ENCODE results near the gene EXOC4.
"Not testable (repeated sequence)": the region's sequence is repeated elsewhere in the genome, so short reads cannot be mapped to it uniquely, and the experiment has no call there.

Gene EXOC4

GRCh38 chr7:133252858-133253518 lies at the start of gene EXOC4:
EXOC4 (plus strand) TSS chr7:133253078.
- peak; percentile 98 for DNase-seq

- no peak for DNase-seq
These were observed 49.4 kb upstream of the EXOC4 start for GRCh38 chr7:133203490-133203889.

GRCh38 chr7:133207687-133208086 lies 45.2 kb upstream of the EXOC4 start:
- DNase-seq, result no peak

GRCh38 chr7:133210817-133211216 lies 42.1 kb upstream of the EXOC4 start:
- DNase-seq, result not testable (repeated sequence)

GRCh38 chr7:133213772-133214171 lies 39.1 kb upstream of the EXOC4 start:
- not testable (repeated sequence) for DNase-seq

GRCh38 chr7:133217773-133218172 lies 35.1 kb upstream of the EXOC4 start:
- DNase-seq, result no peak

- no peak for DNase-seq
These were observed 22.2 kb upstream of the EXOC4 start for GRCh38 chr7:133230591-133231194.

- no peak for DNase-seq
These were observed 19.7 kb upstream of the EXOC4 start for GRCh38 chr7:133233142-133233541.

GRCh38 chr7:133234961-133235875 lies 17.7 kb upstream of the EXOC4 start:
- DNase-seq, result no peak

- no peak for DNase-seq
These were observed 15.3 kb upstream of the EXOC4 start for GRCh38 chr7:133237545-133237944.

- no peak for DNase-seq
These were observed 12.6 kb upstream of the EXOC4 start for GRCh38 chr7:133240302-133240701.

GRCh38 chr7:133246558-133246957 lies 6.3 kb upstream of the EXOC4 start:
- DNase-seq, result no peak

- no peak for DNase-seq
These were observed 4.0 kb upstream of the EXOC4 start for GRCh38 chr7:133248901-133249300.

GRCh38 chr7:133252506-133252857 lies 396 bp upstream of the EXOC4 start:
- DNase-seq, result no peak

GRCh38 chr7:133253519-133253875 lies 619 bp downstream of the EXOC4 start:
- DNase-seq, result no peak

GRCh38 chr7:133255486-133255885 lies 2.6 kb downstream of the EXOC4 start:
- DNase-seq, result no peak

- DNase-seq, result no peak
These were observed 5.3 kb downstream of the EXOC4 start for GRCh38 chr7:133258174-133258573.

GRCh38 chr7:133265821-133266220 lies 12.9 kb downstream of the EXOC4 start:
- no peak for DNase-seq

- no peak for DNase-seq
These were observed 15.5 kb downstream of the EXOC4 start for GRCh38 chr7:133268355-133268754.

- no peak for DNase-seq
These were observed 19.5 kb downstream of the EXOC4 start for GRCh38 chr7:133272336-133272735.

GRCh38 chr7:133273227-133273626 lies 20.3 kb downstream of the EXOC4 start:
- no peak for DNase-seq

GRCh38 chr7:133274265-133274664 lies 21.4 kb downstream of the EXOC4 start:
- no peak for DNase-seq

- DNase-seq, result no peak
These were observed 22.1 kb downstream of the EXOC4 start for GRCh38 chr7:133275008-133275407.
